ENCODE measurements around the gene CACNA2D3. TPM values are rescaled to one million over a fixed set of nuclear protein-coding genes. Genes with fewer than 3 reads are reported as not detected.

Gene CACNA2D3
- total RNA-seq, 1 donor from 2014 or later: 17.2 TPM

- TF ChIP-seq CTCF (IDR thresholded peaks at IDR 0.05) (no peak), POLR2AphosphoS5 (IDR thresholded peaks at IDR 0.05; ENCODE audit: insufficient read depth in 1 of 2, low read depth in 1 of 2) (no peak)
- Histone ChIP-seq H3K27me3 (no peaks in the 10 kb centered on the region), H3K27ac (no peak overlapping the region), H3K36me3 (no peaks in the 10 kb centered on the region), H3K4me3 (no peak overlapping the region), H3K4me1 (peaks cover 6% of the 10 kb centered on the region), H3K9me3 (no peaks in the 10 kb centered on the region)
- intact Hi-C loops (cut with DNase I): no loop called here
- DNase-seq (ENCODE audit: extremely low spot score in 2 of 2): no peak
Measured at GRCh38 chr3:54957711-54958110, 835.4 kb downstream of the CACNA2D3 start.

- DNase-seq (ENCODE audit: extremely low spot score in 2 of 2): no peak
- TF ChIP-seq CTCF (IDR thresholded peaks at IDR 0.05) (no peak), POLR2A (IDR thresholded peaks at IDR 0.05) (no peak), POLR2AphosphoS5 (IDR thresholded peaks at IDR 0.05; ENCODE audit: insufficient read depth in 1 of 2, low read depth in 1 of 2) (no peak)
- H3K4me3 ChIP-seq: no peak overlapping the region
- H3K9me3 ChIP-seq: no peaks in the 10 kb centered on the region
- no peaks in the 10 kb centered on the region for H3K4me1 ChIP-seq
- H3K27ac ChIP-seq: no peak overlapping the region
- no peaks in the 10 kb centered on the region for H3K27me3 ChIP-seq
- intact Hi-C loops (cut with DNase I): no loop called here
- no peaks in the 10 kb centered on the region for H3K36me3 ChIP-seq
Measured at GRCh38 chr3:54960082-54960481, 837.7 kb downstream of the CACNA2D3 start.

GRCh38 chr3:54960701-54961100 lies 838.3 kb downstream of the CACNA2D3 start:
- Histone ChIP-seq H3K4me3 (no peak overlapping the region), H3K4me1 (no peaks in the 10 kb centered on the region), H3K9me3 (no peaks in the 10 kb centered on the region), H3K27me3 (no peaks in the 10 kb centered on the region), H3K36me3 (no peaks in the 10 kb centered on the region), H3K27ac (no peak overlapping the region)
- no peak for DNase-seq (ENCODE audit: extremely low spot score in 2 of 2)
- intact Hi-C loops (cut with DNase I): no loop called here
- TF ChIP-seq POLR2AphosphoS5 (IDR thresholded peaks at IDR 0.05; ENCODE audit: insufficient read depth in 1 of 2, low read depth in 1 of 2): no peak
- TF ChIP-seq POLR2A (IDR thresholded peaks at IDR 0.05): no peak
- TF ChIP-seq CTCF (IDR thresholded peaks at IDR 0.05): no peak

GRCh38 chr3:54962200-54962599 lies 839.8 kb downstream of the CACNA2D3 start:
- no peaks in the 10 kb centered on the region for H3K36me3 ChIP-seq
- intact Hi-C loops (cut with DNase I): no loop called here
- DNase-seq (ENCODE audit: extremely low spot score in 2 of 2): no peak
- H3K4me3 ChIP-seq: no peak overlapping the region
- no peaks in the 10 kb centered on the region for H3K4me1 ChIP-seq
- TF ChIP-seq POLR2AphosphoS5 (IDR thresholded peaks at IDR 0.05; ENCODE audit: insufficient read depth in 1 of 2, low read depth in 1 of 2): no peak
- TF ChIP-seq CTCF (IDR thresholded peaks at IDR 0.05): no peak
- no peak for TF ChIP-seq POLR2A (IDR thresholded peaks at IDR 0.05)
- H3K27ac ChIP-seq: no peak overlapping the region
- no peaks in the 10 kb centered on the region for H3K9me3 ChIP-seq
- H3K27me3 ChIP-seq: no peaks in the 10 kb centered on the region

- intact Hi-C loops (cut with DNase I): no loop called here
- no peak for TF ChIP-seq POLR2A (IDR thresholded peaks at IDR 0.05)
- no peak for DNase-seq (ENCODE audit: extremely low spot score in 2 of 2)
- Histone ChIP-seq H3K27me3 (no peaks in the 10 kb centered on the region), H3K4me1 (no peaks in the 10 kb centered on the region), H3K9me3 (no peaks in the 10 kb centered on the region), H3K27ac (no peak overlapping the region), H3K36me3 (no peaks in the 10 kb centered on the region), H3K4me3 (no peak overlapping the region)
Measured at GRCh38 chr3:54963641-54964040, 841.3 kb downstream of the CACNA2D3 start.

- Histone ChIP-seq H3K4me1 (no peaks in the 10 kb centered on the region), H3K27ac (no peak overlapping the region), H3K4me3 (no peak overlapping the region), H3K27me3 (no peaks in the 10 kb centered on the region), H3K36me3 (no peaks in the 10 kb centered on the region), H3K9me3 (no peaks in the 10 kb centered on the region)
- DNase-seq (ENCODE audit: extremely low spot score in 2 of 2): no peak
- intact Hi-C loops (cut with DNase I): no loop called here
- TF ChIP-seq CTCF (IDR thresholded peaks at IDR 0.05): no peak
- no peak for TF ChIP-seq POLR2AphosphoS5 (IDR thresholded peaks at IDR 0.05; ENCODE audit: insufficient read depth in 1 of 2, low read depth in 1 of 2)
- no peak for TF ChIP-seq POLR2A (IDR thresholded peaks at IDR 0.05)
Measured at GRCh38 chr3:54964081-54964480, 841.7 kb downstream of the CACNA2D3 start.
